HepG2 (cell line): ENCODE measurements around the gene EZH1. TPM values are rescaled to one million over a fixed set of nuclear protein-coding genes. Genes with fewer than 3 reads are reported as not detected.
A peak's percentile ranks its signal among the peaks of the same experiment; 100 is the strongest.

Source experiments
- EP300 ChIP-seq, 3 experiments: sonication (generic) in 1 of 3; formaldehyde crosslinking in 1 of 3; IDR thresholded peaks; 2 replicates each; pipeline versions ENCODE4 v1.5.1 to v1.6.1; 2011 to 2020; ENCODE audit warnings: low read depth in 2 of 3, low read length in 2 of 3, borderline replicate concordance in 1 of 3, improper control_type of control experiment in 1 of 3, mild to moderate bottlenecking in 1 of 3, missing genetic modification reagents in 1 of 3, moderate library complexity in 1 of 3
- GTF2F1 ChIP-seq: fragments of 150-350 bp; IDR thresholded peaks from 2 replicates; pipeline ENCODE4 v1.6.1; 2014; ENCODE audit warnings: low read length
- HES4 ChIP-seq: sonication (generic); formaldehyde crosslinking; IDR thresholded peaks from 2 replicates; pipeline ENCODE4 v1.9.0; 2021; ENCODE audit warnings: mild to moderate bottlenecking, missing genetic modification reagents, borderline replicate concordance
- ZIK1 ChIP-seq: sonication (generic); formaldehyde crosslinking; IDR thresholded peaks from 2 replicates; pipeline ENCODE4 v1.5.0; 2020; ENCODE audit warnings: mild to moderate bottlenecking, low read depth, missing genetic modification reagents, borderline replicate concordance
- ZNF446 ChIP-seq: sonication (generic); formaldehyde crosslinking; IDR thresholded peaks from 2 replicates; pipeline ENCODE4 v1.5.0; 2020; ENCODE audit warnings: mild to moderate bottlenecking, missing genetic modification reagents
- polyA plus RNA-seq, 8 experiments: library from polyadenylated mRNA; depleted of rRNA in 3 of 8; stranded (reverse) in 7 of 8; unstranded in 1 of 8; fragments of >200 nt; fragmentation: Illumina TruSeq in 4 of 8; extraction: Trizol in 4 of 8; gene quantifications; 2 replicates each; pipeline versions ENCODE4 v1.2.1 to v1.2.3, GENCODE V29; 2011 to 2016; ENCODE audit warnings: low read depth in 4 of 8, missing spikeins in 1 of 8, mixed read lengths in 1 of 8; ENCODE audit not compliant: insufficient read depth in 1 of 8
- total RNA-seq, 5 experiments: library from RNA; depleted of rRNA; stranded (reverse); fragments of >200 nt; fragmentation: Illumina TruSeq; extraction: Trizol; gene quantifications; 2 replicates each; pipeline ENCODE4 v1.2.3, GENCODE V29; 2016; ENCODE audit warnings: low read depth in 1 of 5
- TF ChIP-seq, protein P1 (sequence below): sonication (generic); formaldehyde crosslinking; IDR thresholded peaks from 2 replicates; pipeline ENCODE4 v1.4.0; 2020; ENCODE audit warnings: mild to moderate bottlenecking, missing genetic modification reagents, borderline replicate concordance
- TF ChIP-seq, protein P2 (sequence below): sonication (generic); formaldehyde crosslinking; IDR thresholded peaks from 2 replicates; pipeline ENCODE4 v1.8.1; 2023; ENCODE audit warnings: missing genetic modification reagents, inconsistent platforms, borderline replicate concordance
- TF ChIP-seq, protein P3 (sequence below): sonication (generic); formaldehyde crosslinking; IDR thresholded peaks from 2 replicates; pipeline ENCODE4 v1.9.0; 2021; ENCODE audit warnings: mild to moderate bottlenecking, missing genetic modification reagents
- TF ChIP-seq, protein P4 (sequence below), 2 experiments: IDR thresholded peaks; 2 replicates each; pipeline ENCODE4 v1.6.1; 2011 to 2012; ENCODE audit warnings: low read length in 2 of 2, borderline replicate concordance in 1 of 2, low read depth in 1 of 2, mild to moderate bottlenecking in 1 of 2, moderate library complexity in 1 of 2
- TF ChIP-seq, protein P5 (sequence below): sonication (generic); formaldehyde crosslinking; IDR thresholded peaks from 2 replicates; pipeline ENCODE4 v1.4.0; 2020; ENCODE audit warnings: missing genetic modification reagents

Gene EZH1
- total and polyA plus RNA-seq, 2 of the 13 experiments (the other 11 are each of a cell fraction or from before 2014, with no cell fraction given) = 11.6 to 24.0 TPM

DNA sequence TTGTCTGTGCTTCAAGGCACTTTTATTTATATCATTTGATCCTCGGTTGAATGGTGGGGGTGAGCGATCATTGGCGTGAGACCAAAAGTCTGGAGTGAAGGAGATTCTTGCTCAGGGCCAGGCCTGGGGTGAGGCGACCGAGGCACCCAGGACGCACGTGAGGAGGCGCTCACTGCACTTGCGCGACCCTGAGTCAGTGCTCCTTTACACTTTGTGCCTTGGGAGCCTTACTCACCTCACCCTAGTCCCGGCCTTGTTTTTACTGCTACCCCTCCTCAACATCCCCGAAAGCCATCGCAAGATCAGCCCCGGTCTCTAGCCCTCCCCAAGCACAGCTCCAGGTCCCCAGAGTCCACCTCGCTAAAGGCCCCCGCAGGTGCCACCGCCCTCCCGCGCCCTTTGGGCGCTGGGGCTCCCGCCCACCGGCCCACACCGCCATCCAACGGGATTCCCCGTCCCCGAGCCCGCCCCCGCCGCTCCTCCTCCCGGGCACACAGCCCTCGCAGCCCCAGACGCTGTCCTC lies 496 bp downstream of the EZH1 start (continued):
- TF ChIP-seq, protein P1, sequence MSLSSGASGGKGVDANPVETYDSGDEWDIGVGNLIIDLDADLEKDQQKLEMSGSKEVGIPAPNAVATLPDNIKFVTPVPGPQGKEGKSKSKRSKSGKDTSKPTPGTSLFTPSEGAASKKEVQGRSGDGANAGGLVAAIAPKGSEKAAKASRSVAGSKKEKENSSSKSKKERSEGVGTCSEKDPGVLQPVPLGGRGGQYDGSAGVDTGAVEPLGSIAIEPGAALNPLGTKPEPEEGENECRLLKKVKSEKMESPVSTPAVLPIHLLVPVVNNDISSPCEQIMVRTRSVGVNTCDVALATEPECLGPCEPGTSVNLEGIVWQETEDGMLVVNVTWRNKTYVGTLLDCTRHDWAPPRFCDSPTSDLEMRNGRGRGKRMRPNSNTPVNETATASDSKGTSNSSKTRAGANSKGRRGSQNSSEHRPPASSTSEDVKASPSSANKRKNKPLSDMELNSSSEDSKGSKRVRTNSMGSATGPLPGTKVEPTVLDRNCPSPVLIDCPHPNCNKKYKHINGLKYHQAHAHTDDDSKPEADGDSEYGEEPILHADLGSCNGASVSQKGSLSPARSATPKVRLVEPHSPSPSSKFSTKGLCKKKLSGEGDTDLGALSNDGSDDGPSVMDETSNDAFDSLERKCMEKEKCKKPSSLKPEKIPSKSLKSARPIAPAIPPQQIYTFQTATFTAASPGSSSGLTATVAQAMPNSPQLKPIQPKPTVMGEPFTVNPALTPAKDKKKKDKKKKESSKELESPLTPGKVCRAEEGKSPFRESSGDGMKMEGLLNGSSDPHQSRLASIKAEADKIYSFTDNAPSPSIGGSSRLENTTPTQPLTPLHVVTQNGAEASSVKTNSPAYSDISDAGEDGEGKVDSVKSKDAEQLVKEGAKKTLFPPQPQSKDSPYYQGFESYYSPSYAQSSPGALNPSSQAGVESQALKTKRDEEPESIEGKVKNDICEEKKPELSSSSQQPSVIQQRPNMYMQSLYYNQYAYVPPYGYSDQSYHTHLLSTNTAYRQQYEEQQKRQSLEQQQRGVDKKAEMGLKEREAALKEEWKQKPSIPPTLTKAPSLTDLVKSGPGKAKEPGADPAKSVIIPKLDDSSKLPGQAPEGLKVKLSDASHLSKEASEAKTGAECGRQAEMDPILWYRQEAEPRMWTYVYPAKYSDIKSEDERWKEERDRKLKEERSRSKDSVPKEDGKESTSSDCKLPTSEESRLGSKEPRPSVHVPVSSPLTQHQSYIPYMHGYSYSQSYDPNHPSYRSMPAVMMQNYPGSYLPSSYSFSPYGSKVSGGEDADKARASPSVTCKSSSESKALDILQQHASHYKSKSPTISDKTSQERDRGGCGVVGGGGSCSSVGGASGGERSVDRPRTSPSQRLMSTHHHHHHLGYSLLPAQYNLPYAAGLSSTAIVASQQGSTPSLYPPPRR (CRISPR knock-in tag) = no peak
- no peak for TF ChIP-seq GTF2F1
- TF ChIP-seq, protein P2, sequence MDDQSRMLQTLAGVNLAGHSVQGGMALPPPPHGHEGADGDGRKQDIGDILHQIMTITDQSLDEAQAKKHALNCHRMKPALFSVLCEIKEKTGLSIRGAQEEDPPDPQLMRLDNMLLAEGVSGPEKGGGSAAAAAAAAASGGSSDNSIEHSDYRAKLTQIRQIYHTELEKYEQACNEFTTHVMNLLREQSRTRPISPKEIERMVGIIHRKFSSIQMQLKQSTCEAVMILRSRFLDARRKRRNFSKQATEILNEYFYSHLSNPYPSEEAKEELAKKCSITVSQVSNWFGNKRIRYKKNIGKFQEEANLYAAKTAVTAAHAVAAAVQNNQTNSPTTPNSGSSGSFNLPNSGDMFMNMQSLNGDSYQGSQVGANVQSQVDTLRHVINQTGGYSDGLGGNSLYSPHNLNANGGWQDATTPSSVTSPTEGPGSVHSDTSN (CRISPR knock-in tag) = peak; percentile 81; the same call in 1 of the 2 replicates
- TF ChIP-seq EP300 (IDR thresholded peaks at IDR 0.05; ENCODE audit: low read depth in 2 of 2, low read length in 2 of 2) = peak in 1 of 2 experiments; percentile 25; a peak in 1 of 4 replicates
- no peak; the same call in 1 of the 2 replicates for TF ChIP-seq EP300 (CRISPR knock-in tag; IDR thresholded peaks at IDR 0.05; ENCODE audit: borderline replicate concordance)
- TF ChIP-seq, protein P3, sequence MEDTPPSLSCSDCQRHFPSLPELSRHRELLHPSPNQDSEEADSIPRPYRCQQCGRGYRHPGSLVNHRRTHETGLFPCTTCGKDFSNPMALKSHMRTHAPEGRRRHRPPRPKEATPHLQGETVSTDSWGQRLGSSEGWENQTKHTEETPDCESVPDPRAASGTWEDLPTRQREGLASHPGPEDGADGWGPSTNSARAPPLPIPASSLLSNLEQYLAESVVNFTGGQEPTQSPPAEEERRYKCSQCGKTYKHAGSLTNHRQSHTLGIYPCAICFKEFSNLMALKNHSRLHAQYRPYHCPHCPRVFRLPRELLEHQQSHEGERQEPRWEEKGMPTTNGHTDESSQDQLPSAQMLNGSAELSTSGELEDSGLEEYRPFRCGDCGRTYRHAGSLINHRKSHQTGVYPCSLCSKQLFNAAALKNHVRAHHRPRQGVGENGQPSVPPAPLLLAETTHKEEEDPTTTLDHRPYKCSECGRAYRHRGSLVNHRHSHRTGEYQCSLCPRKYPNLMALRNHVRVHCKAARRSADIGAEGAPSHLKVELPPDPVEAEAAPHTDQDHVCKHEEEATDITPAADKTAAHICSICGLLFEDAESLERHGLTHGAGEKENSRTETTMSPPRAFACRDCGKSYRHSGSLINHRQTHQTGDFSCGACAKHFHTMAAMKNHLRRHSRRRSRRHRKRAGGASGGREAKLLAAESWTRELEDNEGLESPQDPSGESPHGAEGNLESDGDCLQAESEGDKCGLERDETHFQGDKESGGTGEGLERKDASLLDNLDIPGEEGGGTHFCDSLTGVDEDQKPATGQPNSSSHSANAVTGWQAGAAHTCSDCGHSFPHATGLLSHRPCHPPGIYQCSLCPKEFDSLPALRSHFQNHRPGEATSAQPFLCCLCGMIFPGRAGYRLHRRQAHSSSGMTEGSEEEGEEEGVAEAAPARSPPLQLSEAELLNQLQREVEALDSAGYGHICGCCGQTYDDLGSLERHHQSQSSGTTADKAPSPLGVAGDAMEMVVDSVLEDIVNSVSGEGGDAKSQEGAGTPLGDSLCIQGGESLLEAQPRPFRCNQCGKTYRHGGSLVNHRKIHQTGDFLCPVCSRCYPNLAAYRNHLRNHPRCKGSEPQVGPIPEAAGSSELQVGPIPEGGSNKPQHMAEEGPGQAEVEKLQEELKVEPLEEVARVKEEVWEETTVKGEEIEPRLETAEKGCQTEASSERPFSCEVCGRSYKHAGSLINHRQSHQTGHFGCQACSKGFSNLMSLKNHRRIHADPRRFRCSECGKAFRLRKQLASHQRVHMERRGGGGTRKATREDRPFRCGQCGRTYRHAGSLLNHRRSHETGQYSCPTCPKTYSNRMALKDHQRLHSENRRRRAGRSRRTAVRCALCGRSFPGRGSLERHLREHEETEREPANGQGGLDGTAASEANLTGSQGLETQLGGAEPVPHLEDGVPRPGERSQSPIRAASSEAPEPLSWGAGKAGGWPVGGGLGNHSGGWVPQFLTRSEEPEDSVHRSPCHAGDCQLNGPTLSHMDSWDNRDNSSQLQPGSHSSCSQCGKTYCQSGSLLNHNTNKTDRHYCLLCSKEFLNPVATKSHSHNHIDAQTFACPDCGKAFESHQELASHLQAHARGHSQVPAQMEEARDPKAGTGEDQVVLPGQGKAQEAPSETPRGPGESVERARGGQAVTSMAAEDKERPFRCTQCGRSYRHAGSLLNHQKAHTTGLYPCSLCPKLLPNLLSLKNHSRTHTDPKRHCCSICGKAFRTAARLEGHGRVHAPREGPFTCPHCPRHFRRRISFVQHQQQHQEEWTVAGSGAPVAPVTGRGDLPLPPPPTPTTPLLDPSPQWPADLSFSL = 0 out of 2 replicates have a peak, but pooled peaks have one; percentile 22
- TF ChIP-seq, protein P4, sequence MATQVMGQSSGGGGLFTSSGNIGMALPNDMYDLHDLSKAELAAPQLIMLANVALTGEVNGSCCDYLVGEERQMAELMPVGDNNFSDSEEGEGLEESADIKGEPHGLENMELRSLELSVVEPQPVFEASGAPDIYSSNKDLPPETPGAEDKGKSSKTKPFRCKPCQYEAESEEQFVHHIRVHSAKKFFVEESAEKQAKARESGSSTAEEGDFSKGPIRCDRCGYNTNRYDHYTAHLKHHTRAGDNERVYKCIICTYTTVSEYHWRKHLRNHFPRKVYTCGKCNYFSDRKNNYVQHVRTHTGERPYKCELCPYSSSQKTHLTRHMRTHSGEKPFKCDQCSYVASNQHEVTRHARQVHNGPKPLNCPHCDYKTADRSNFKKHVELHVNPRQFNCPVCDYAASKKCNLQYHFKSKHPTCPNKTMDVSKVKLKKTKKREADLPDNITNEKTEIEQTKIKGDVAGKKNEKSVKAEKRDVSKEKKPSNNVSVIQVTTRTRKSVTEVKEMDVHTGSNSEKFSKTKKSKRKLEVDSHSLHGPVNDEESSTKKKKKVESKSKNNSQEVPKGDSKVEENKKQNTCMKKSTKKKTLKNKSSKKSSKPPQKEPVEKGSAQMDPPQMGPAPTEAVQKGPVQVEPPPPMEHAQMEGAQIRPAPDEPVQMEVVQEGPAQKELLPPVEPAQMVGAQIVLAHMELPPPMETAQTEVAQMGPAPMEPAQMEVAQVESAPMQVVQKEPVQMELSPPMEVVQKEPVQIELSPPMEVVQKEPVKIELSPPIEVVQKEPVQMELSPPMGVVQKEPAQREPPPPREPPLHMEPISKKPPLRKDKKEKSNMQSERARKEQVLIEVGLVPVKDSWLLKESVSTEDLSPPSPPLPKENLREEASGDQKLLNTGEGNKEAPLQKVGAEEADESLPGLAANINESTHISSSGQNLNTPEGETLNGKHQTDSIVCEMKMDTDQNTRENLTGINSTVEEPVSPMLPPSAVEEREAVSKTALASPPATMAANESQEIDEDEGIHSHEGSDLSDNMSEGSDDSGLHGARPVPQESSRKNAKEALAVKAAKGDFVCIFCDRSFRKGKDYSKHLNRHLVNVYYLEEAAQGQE (IDR thresholded peaks at IDR 0.05; ENCODE audit: borderline replicate concordance in 1 of 2, low read depth in 1 of 2, low read length in 2 of 2) = no peak
- TF ChIP-seq ZIK1 (CRISPR knock-in tag) = 0 out of 2 replicates have a peak, but pooled peaks have one; percentile 10
- TF ChIP-seq, protein P5, sequence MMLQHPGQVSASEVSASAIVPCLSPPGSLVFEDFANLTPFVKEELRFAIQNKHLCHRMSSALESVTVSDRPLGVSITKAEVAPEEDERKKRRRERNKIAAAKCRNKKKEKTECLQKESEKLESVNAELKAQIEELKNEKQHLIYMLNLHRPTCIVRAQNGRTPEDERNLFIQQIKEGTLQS = no peak
- TF ChIP-seq HES4 = no peak; the same call in none of the 2 replicates
- peak; percentile 72; the same call in 1 of the 2 replicates for TF ChIP-seq ZNF446 (CRISPR knock-in tag)
